ENCODE results near the gene CARNS1.

CARNS1 gene

DNA sequence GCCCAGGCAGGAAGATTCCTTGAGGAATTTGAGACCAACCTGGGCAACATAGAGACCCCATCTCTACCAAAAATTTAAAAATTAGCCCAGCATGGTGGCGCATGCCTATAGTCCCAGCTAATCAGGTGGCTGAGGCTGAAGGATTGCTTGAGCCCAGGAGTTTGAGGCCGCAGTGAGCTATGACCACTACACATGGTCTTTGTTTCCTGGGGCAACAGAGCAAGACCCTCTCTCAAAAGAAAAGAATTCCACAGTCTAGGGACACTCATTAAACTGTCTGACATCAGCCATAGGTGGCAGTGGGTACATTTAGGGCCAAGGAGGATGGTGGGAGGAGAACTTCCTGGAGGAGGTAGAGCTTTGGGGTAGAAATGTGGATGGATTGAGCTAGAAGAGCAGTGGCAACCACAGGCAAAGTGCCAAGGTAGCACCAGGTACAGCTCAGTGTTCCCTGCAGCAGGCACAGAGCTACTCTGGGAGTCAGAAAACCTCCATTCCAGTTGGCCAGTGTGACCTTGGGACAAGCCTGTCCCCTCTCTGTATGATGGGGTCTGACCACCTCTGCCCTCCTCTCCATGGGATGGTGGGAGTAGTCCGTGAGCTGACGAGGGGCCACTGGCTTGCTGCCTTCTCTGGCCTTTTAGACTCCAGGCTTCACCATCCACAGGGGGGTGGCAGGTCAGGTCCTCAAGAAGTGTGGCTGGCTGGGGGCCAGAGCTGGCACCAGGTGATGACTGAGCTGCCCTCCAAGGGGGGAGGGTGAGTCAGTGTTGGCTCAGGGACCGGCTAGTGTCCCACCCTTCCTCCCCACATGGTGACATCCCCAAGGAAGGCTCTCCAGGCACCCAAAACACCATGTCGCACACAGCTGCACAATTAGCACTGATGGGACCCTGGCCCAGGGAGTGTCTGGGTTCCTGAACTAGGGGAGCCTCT lies 38.3 kb upstream of the CARNS1 start:
- DNase-seq (ENCODE audit: low spot score) (no peak), ATAC-seq (ENCODE audit: low read depth) (no peak)
- Histone ChIP-seq H3K27ac (ENCODE audit: poor library complexity, severe bottlenecking) (no peak overlapping the region), H3K27me3 (ENCODE audit: insufficient read depth, poor library complexity, severe bottlenecking) (no peaks in the 10 kb centered on the region), H3K9me3 (ENCODE audit: severe bottlenecking) (no peaks in the 10 kb centered on the region), H3K4me1 (ENCODE audit: insufficient read depth, poor library complexity, severe bottlenecking) (peaks cover 30% of the 10 kb centered on the region), H3K4me3 (ENCODE audit: severe bottlenecking) (no peak overlapping the region), H3K36me3 (ENCODE audit: low read depth) (no peaks in the 10 kb centered on the region)
- TF ChIP-seq, protein P1, sequence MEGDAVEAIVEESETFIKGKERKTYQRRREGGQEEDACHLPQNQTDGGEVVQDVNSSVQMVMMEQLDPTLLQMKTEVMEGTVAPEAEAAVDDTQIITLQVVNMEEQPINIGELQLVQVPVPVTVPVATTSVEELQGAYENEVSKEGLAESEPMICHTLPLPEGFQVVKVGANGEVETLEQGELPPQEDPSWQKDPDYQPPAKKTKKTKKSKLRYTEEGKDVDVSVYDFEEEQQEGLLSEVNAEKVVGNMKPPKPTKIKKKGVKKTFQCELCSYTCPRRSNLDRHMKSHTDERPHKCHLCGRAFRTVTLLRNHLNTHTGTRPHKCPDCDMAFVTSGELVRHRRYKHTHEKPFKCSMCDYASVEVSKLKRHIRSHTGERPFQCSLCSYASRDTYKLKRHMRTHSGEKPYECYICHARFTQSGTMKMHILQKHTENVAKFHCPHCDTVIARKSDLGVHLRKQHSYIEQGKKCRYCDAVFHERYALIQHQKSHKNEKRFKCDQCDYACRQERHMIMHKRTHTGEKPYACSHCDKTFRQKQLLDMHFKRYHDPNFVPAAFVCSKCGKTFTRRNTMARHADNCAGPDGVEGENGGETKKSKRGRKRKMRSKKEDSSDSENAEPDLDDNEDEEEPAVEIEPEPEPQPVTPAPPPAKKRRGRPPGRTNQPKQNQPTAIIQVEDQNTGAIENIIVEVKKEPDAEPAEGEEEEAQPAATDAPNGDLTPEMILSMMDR (IDR thresholded peaks at IDR 0.05; ENCODE audit: poor library complexity, severe bottlenecking): no peak

DNA sequence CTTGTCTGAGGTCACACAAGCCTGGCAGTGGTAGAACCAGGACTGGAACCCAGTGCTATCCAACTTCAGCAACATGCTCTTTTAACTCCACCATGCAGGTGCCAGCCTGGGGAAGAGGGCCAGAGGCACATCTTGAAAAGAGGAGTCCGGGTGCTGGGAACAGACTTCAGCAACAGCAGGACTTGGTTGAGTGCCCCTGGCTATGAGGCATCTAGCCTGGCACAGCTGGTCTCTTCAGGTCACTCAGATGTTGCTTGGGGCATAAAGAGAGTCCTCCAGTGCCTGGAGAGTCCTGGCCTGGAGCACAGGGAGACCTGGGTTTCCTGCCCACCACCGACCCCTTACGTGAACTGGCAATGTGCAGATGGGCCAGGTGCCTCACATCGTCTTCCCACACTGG lies 36.9 kb upstream of the CARNS1 start:
- Histone ChIP-seq H3K27ac (ENCODE audit: poor library complexity, severe bottlenecking) (peak overlapping the region; percentile 53), H3K27me3 (ENCODE audit: insufficient read depth, poor library complexity, severe bottlenecking) (no peaks in the 10 kb centered on the region), H3K4me3 (ENCODE audit: severe bottlenecking) (no peak overlapping the region), H3K36me3 (ENCODE audit: low read depth) (no peaks in the 10 kb centered on the region), H3K9me3 (ENCODE audit: severe bottlenecking) (no peaks in the 10 kb centered on the region), H3K4me1 (ENCODE audit: insufficient read depth, poor library complexity, severe bottlenecking) (peaks cover 30% of the 10 kb centered on the region)
- TF ChIP-seq, protein P1 (IDR thresholded peaks at IDR 0.05; ENCODE audit: poor library complexity, severe bottlenecking): no peak
- no peak for ATAC-seq (ENCODE audit: low read depth)
- DNase-seq (ENCODE audit: low spot score): no peak

GRCh38 chr11:67379061-67380058 lies 36.1 kb upstream of the CARNS1 start:
- ATAC-seq (ENCODE audit: low read depth): peak; percentile 71
- Histone ChIP-seq H3K4me1 (ENCODE audit: insufficient read depth, poor library complexity, severe bottlenecking) (peaks cover 32% of the 10 kb centered on the region), H3K4me3 (ENCODE audit: severe bottlenecking) (no peak overlapping the region)

GRCh38 chr11:67381244-67381972 lies 34.1 kb upstream of the CARNS1 start:
- no peak for DNase-seq (ENCODE audit: low spot score)

More at GRCh38 chr11:67379061-67380058, 36.1 kb upstream of the CARNS1 start:
- no peaks in the 10 kb centered on the region for H3K9me3 ChIP-seq (ENCODE audit: severe bottlenecking)
- no peak for DNase-seq (ENCODE audit: low spot score)
- peak overlapping the region; percentile 53 for H3K27ac ChIP-seq (ENCODE audit: poor library complexity, severe bottlenecking)
- TF ChIP-seq, protein P1 (IDR thresholded peaks at IDR 0.05; ENCODE audit: poor library complexity, severe bottlenecking): no peak
- no peaks in the 10 kb centered on the region for H3K36me3 ChIP-seq (ENCODE audit: low read depth)
- no peaks in the 10 kb centered on the region for H3K27me3 ChIP-seq (ENCODE audit: insufficient read depth, poor library complexity, severe bottlenecking)

More at GRCh38 chr11:67381244-67381972, 34.1 kb upstream of the CARNS1 start:
- no peak overlapping the region for H3K27ac ChIP-seq (ENCODE audit: poor library complexity, severe bottlenecking)
- H3K4me1 ChIP-seq (ENCODE audit: insufficient read depth, poor library complexity, severe bottlenecking): peaks cover 31% of the 10 kb centered on the region
- no peak for ATAC-seq (ENCODE audit: low read depth)
- no peaks in the 10 kb centered on the region for H3K27me3 ChIP-seq (ENCODE audit: insufficient read depth, poor library complexity, severe bottlenecking)
- no peaks in the 10 kb centered on the region for H3K9me3 ChIP-seq (ENCODE audit: severe bottlenecking)
- no peaks in the 10 kb centered on the region for H3K36me3 ChIP-seq (ENCODE audit: low read depth)
- TF ChIP-seq, protein P1 (IDR thresholded peaks at IDR 0.05; ENCODE audit: poor library complexity, severe bottlenecking): no peak
- H3K4me3 ChIP-seq (ENCODE audit: severe bottlenecking): no peak overlapping the region

All from RWPE2 (cell line).